Keratinocyte (primary cell): Measurements from ENCODE around the gene GRM5.

Source experiments
- EZH2 ChIP-seq: IDR thresholded peaks from one replicate; pipeline ENCODE4 v1.6.1; 2012; ENCODE audit warnings: inconsistent platforms, mild to moderate bottlenecking, low read length, moderate library complexity
- TF ChIP-seq, protein P1 (sequence below), 3 experiments: IDR thresholded peaks in 1 of 3; conservative IDR thresholded peaks in 1 of 3; optimal IDR thresholded peaks in 1 of 3; 2 replicates in 2 of 3; 3 replicates in 1 of 3; pipeline versions ENCODE3 to v1.5.1; 2011; ENCODE audit warnings: low read length in 3 of 3, mild to moderate bottlenecking in 3 of 3, moderate library complexity in 2 of 3, control low read depth in 1 of 3, inconsistent platforms in 1 of 3; ENCODE audit not compliant: insufficient read depth in 2 of 3; ENCODE audit errors: extremely low read depth in 1 of 3

DNA sequence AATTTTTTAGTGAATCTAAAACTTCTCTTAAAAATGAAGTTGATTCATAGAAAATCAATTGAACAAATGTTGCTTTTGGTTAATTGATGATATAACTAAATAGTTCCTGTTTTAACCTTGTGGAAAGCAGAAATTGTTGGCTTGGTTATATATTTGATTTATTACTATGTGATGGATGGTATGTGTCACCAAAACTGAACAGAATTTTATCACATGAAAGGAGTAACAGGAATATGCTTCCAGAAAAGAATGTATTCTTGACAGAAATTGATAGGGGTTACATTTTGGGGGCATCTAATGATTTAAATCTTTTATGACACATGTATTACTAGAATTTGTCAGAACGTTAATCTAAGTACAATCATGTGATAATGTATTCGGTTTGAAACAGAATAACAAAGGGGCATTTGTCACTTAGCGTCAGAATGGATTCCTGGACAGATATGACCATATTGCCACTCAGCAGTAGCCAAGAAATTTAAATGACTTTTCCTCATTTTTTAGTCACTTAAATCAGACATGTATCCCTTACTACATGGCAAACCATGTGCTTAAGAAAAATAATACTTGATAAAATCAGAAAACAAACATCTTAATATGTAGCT is 295.2 kb downstream of the GRM5 start:
- TF ChIP-seq, protein P1, sequence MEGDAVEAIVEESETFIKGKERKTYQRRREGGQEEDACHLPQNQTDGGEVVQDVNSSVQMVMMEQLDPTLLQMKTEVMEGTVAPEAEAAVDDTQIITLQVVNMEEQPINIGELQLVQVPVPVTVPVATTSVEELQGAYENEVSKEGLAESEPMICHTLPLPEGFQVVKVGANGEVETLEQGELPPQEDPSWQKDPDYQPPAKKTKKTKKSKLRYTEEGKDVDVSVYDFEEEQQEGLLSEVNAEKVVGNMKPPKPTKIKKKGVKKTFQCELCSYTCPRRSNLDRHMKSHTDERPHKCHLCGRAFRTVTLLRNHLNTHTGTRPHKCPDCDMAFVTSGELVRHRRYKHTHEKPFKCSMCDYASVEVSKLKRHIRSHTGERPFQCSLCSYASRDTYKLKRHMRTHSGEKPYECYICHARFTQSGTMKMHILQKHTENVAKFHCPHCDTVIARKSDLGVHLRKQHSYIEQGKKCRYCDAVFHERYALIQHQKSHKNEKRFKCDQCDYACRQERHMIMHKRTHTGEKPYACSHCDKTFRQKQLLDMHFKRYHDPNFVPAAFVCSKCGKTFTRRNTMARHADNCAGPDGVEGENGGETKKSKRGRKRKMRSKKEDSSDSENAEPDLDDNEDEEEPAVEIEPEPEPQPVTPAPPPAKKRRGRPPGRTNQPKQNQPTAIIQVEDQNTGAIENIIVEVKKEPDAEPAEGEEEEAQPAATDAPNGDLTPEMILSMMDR (optimal IDR thresholded peaks at IDR 0.05 in 1 of 3, IDR thresholded peaks at IDR 0.05 in 1 of 3, conservative IDR thresholded peaks at IDR 0.05 in 1 of 3; ENCODE audit: extremely low read depth in 1 of 3, insufficient read depth in 2 of 3, low read length in 3 of 3), result no peak
- no peak for TF ChIP-seq EZH2
